ENCODE results near the gene ATP8A1. TPM values are rescaled to one million over a fixed set of nuclear protein-coding genes. Genes with fewer than 3 reads are reported as not detected.

The ATP8A1 gene
- total RNA-seq, 2 experiments from 2014 or later, result 20.9 to 21.1 TPM

- Mint-ChIP-seq H3K4me3 (no peak overlapping the region), H3K9me3 (no peaks in the 10 kb centered on the region), H3K27ac (no peak overlapping the region), H3K4me1 (no peaks in the 10 kb centered on the region), H3K36me3 (ENCODE audit: low read depth) (peaks cover 9% of the 10 kb centered on the region), H3K27me3 (no peaks in the 10 kb centered on the region)
- DNase-seq, result no peak
- ChIA-PET POLR2A (no interaction called here), CTCF (no interaction called here)
Measured at GRCh38 chr4:42547805-42548204, 109.1 kb downstream of the ATP8A1 start.

GRCh38 chr4:42543762-42544161 lies 113.1 kb downstream of the ATP8A1 start:
- no peak for DNase-seq
- H3K4me3 Mint-ChIP-seq, result no peak overlapping the region
- H3K4me1 Mint-ChIP-seq, result no peaks in the 10 kb centered on the region
- POLR2A ChIA-PET, result no interaction called here
- CTCF ChIA-PET, result no interaction called here
- H3K27me3 Mint-ChIP-seq, result no peaks in the 10 kb centered on the region
- peaks cover 16% of the 10 kb centered on the region for H3K36me3 Mint-ChIP-seq (ENCODE audit: low read depth)
- no peak overlapping the region for H3K27ac Mint-ChIP-seq
- peaks cover 3% of the 10 kb centered on the region for H3K9me3 Mint-ChIP-seq

GRCh38 chr4:42543126-42543525 lies 113.8 kb downstream of the ATP8A1 start:
- CTCF ChIA-PET, result interaction anchor here (1.6 kb wide), 1 partner anchor 23 kb away, joined by 3 read pairs; no protein-coding TSS in a partner anchor

GRCh38 chr4:42541647-42542046 lies 115.3 kb downstream of the ATP8A1 start:
- no peak overlapping the region for H3K27ac Mint-ChIP-seq
- no peak for DNase-seq
- H3K4me3 Mint-ChIP-seq, result no peak overlapping the region
- ChIA-PET CTCF (interaction anchor here (1.6 kb wide), 1 partner anchor 22 kb away, joined by 3 read pairs; no protein-coding TSS in a partner anchor), POLR2A (no interaction called here)
- peaks cover 5% of the 10 kb centered on the region for H3K4me1 Mint-ChIP-seq
- H3K27me3 Mint-ChIP-seq, result no peaks in the 10 kb centered on the region
- peaks cover 20% of the 10 kb centered on the region for H3K36me3 Mint-ChIP-seq (ENCODE audit: low read depth)
- peaks cover 7% of the 10 kb centered on the region for H3K9me3 Mint-ChIP-seq

More at GRCh38 chr4:42543126-42543525, 113.8 kb downstream of the ATP8A1 start:
- H3K4me1 Mint-ChIP-seq, result no peaks in the 10 kb centered on the region
- no peak overlapping the region for H3K27ac Mint-ChIP-seq
- DNase-seq, result no peak
- POLR2A ChIA-PET, result no interaction called here
- peaks cover 4% of the 10 kb centered on the region for H3K9me3 Mint-ChIP-seq
- H3K4me3 Mint-ChIP-seq, result no peak overlapping the region
- H3K27me3 Mint-ChIP-seq, result no peaks in the 10 kb centered on the region
- peaks cover 16% of the 10 kb centered on the region for H3K36me3 Mint-ChIP-seq (ENCODE audit: low read depth)

- peaks cover 18% of the 10 kb centered on the region for H3K36me3 Mint-ChIP-seq (ENCODE audit: low read depth)
- ChIA-PET POLR2A (no interaction called here), CTCF (no interaction called here)
- H3K27ac Mint-ChIP-seq, result no peak overlapping the region
- H3K27me3 Mint-ChIP-seq, result no peaks in the 10 kb centered on the region
- no peak overlapping the region for H3K4me3 Mint-ChIP-seq
- H3K4me1 Mint-ChIP-seq, result peaks cover 6% of the 10 kb centered on the region
- no peak for DNase-seq
- peaks cover 3% of the 10 kb centered on the region for H3K9me3 Mint-ChIP-seq
Measured at GRCh38 chr4:42533042-42533441, 123.9 kb downstream of the ATP8A1 start.

GRCh38 chr4:42531341-42532030 lies 125.4 kb downstream of the ATP8A1 start:
- POLR2A ChIA-PET, result no interaction called here
- peaks cover 13% of the 10 kb centered on the region for H3K36me3 Mint-ChIP-seq (ENCODE audit: low read depth)
- no peak overlapping the region for H3K27ac Mint-ChIP-seq
- no peak overlapping the region for H3K4me3 Mint-ChIP-seq
- peaks cover 1% of the 10 kb centered on the region for H3K4me1 Mint-ChIP-seq
- H3K27me3 Mint-ChIP-seq, result no peaks in the 10 kb centered on the region
- no peak for DNase-seq
- no peaks in the 10 kb centered on the region for H3K9me3 Mint-ChIP-seq
- CTCF ChIA-PET, result no interaction called here

- Mint-ChIP-seq H3K36me3 (ENCODE audit: low read depth) (peaks cover 5% of the 10 kb centered on the region), H3K27me3 (no peaks in the 10 kb centered on the region), H3K27ac (no peak overlapping the region), H3K4me1 (no peaks in the 10 kb centered on the region), H3K4me3 (no peak overlapping the region), H3K9me3 (no peaks in the 10 kb centered on the region)
- POLR2A ChIA-PET, result no interaction called here
- CTCF ChIA-PET, result no interaction called here
- DNase-seq, result no peak
Measured at GRCh38 chr4:42523066-42523718, 133.7 kb downstream of the ATP8A1 start.

GRCh38 chr4:42519803-42520417 lies 137.0 kb downstream of the ATP8A1 start:
- no peak overlapping the region for H3K4me3 Mint-ChIP-seq

GRCh38 chr4:42515156-42515884 lies 141.6 kb downstream of the ATP8A1 start:
- Mint-ChIP-seq H3K36me3 (ENCODE audit: low read depth) (peaks cover 2% of the 10 kb centered on the region), H3K4me1 (no peaks in the 10 kb centered on the region), H3K27me3 (no peaks in the 10 kb centered on the region), H3K27ac (no peak overlapping the region), H3K4me3 (no peak overlapping the region), H3K9me3 (no peaks in the 10 kb centered on the region)
- ChIA-PET POLR2A (no interaction called here), CTCF (no interaction called here)
- DNase-seq, result no peak

More at GRCh38 chr4:42519803-42520417, 137.0 kb downstream of the ATP8A1 start:
- H3K4me1 Mint-ChIP-seq, result no peaks in the 10 kb centered on the region
- POLR2A ChIA-PET, result interaction anchor here (0.6 kb wide), 1 partner anchor 149 kb away, joined by 5 read pairs; no protein-coding TSS in a partner anchor
- peaks cover 5% of the 10 kb centered on the region for H3K36me3 Mint-ChIP-seq (ENCODE audit: low read depth)
- no peak overlapping the region for H3K27ac Mint-ChIP-seq
- CTCF ChIA-PET, result interaction anchor here (0.9 to 2.1 kb wide), 4 partner anchors 10 to 85 kb away, joined by 3 to 15 read pairs (median 4); no protein-coding TSS in a partner anchor
- H3K9me3 Mint-ChIP-seq, result no peaks in the 10 kb centered on the region
- peak; percentile 68 for DNase-seq
- H3K27me3 Mint-ChIP-seq, result no peaks in the 10 kb centered on the region

- Mint-ChIP-seq H3K27ac (no peak overlapping the region), H3K9me3 (no peaks in the 10 kb centered on the region), H3K4me1 (no peaks in the 10 kb centered on the region), H3K36me3 (ENCODE audit: low read depth) (no peaks in the 10 kb centered on the region), H3K27me3 (no peaks in the 10 kb centered on the region), H3K4me3 (no peak overlapping the region)
- POLR2A ChIA-PET, result no interaction called here
- CTCF ChIA-PET, result no interaction called here
- no peak for DNase-seq
Measured at GRCh38 chr4:42513748-42514492, 143.0 kb downstream of the ATP8A1 start.

- Mint-ChIP-seq H3K9me3 (no peaks in the 10 kb centered on the region), H3K4me3 (no peak overlapping the region), H3K27ac (no peak overlapping the region), H3K27me3 (no peaks in the 10 kb centered on the region), H3K4me1 (no peaks in the 10 kb centered on the region), H3K36me3 (ENCODE audit: low read depth) (no peaks in the 10 kb centered on the region)
- ChIA-PET CTCF (interaction anchor here (0.7 kb wide), 1 partner anchor 739 kb away, joined by 3 read pairs; no protein-coding TSS in a partner anchor), POLR2A (no interaction called here)
- DNase-seq, result no peak
Measured at GRCh38 chr4:42512226-42512625, 144.7 kb downstream of the ATP8A1 start.

- CTCF ChIA-PET, result interaction anchor here (3.8 kb wide), 1 partner anchor 9 kb away, joined by 15 read pairs; no protein-coding TSS in a partner anchor
- no peaks in the 10 kb centered on the region for H3K9me3 Mint-ChIP-seq
- H3K27ac Mint-ChIP-seq, result no peak overlapping the region
- POLR2A ChIA-PET, result no interaction called here
- H3K4me3 Mint-ChIP-seq, result no peak overlapping the region
- no peaks in the 10 kb centered on the region for H3K4me1 Mint-ChIP-seq
- no peak for DNase-seq
- H3K27me3 Mint-ChIP-seq, result no peaks in the 10 kb centered on the region
- peaks cover 10% of the 10 kb centered on the region for H3K36me3 Mint-ChIP-seq (ENCODE audit: low read depth)
Measured at GRCh38 chr4:42510225-42510624, 146.7 kb downstream of the ATP8A1 start.

Measured in activated CD4-positive, alpha-beta T cell treated with anti-CD3 and anti-CD28 coated beads, Interleukin-2, amount 10 ng/mL, durations not matched to agents 7 days and 5 days (primary cell).